GM12873 (cell line): ENCODE results near the gene DTX1.

Source experiments
- TF ChIP-seq, protein P1 (sequence below): IDR thresholded peaks from 2 replicates; pipeline ENCODE4 v1.5.1; 2012; ENCODE audit warnings: low read depth, mild to moderate bottlenecking, moderate library complexity, low read length, control low read depth; ENCODE audit not compliant: insufficient read depth; ENCODE audit errors: missing control alignments

DTX1 gene

DNA sequence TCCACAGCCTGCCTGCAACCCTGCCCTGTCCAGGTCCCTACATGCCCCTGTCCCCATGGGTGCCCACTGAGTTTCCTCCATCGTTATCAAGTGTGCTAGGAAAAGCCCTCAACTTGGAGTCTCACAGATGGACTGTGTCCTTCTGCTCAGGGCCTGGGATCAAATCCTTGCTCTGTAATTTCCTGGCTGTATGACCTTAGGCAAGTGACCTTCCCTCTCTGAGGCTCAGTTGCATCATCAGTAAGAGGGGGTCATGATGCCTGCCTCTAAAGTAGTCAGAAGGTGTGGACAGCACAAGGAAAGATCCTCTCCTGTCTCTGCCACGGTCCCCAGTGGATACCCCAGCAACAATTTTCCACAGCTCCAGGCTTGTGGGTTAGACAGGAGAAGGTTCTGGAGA is 56.9 kb downstream of the DTX1 start:
- TF ChIP-seq, protein P1, sequence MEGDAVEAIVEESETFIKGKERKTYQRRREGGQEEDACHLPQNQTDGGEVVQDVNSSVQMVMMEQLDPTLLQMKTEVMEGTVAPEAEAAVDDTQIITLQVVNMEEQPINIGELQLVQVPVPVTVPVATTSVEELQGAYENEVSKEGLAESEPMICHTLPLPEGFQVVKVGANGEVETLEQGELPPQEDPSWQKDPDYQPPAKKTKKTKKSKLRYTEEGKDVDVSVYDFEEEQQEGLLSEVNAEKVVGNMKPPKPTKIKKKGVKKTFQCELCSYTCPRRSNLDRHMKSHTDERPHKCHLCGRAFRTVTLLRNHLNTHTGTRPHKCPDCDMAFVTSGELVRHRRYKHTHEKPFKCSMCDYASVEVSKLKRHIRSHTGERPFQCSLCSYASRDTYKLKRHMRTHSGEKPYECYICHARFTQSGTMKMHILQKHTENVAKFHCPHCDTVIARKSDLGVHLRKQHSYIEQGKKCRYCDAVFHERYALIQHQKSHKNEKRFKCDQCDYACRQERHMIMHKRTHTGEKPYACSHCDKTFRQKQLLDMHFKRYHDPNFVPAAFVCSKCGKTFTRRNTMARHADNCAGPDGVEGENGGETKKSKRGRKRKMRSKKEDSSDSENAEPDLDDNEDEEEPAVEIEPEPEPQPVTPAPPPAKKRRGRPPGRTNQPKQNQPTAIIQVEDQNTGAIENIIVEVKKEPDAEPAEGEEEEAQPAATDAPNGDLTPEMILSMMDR = no peak

DNA sequence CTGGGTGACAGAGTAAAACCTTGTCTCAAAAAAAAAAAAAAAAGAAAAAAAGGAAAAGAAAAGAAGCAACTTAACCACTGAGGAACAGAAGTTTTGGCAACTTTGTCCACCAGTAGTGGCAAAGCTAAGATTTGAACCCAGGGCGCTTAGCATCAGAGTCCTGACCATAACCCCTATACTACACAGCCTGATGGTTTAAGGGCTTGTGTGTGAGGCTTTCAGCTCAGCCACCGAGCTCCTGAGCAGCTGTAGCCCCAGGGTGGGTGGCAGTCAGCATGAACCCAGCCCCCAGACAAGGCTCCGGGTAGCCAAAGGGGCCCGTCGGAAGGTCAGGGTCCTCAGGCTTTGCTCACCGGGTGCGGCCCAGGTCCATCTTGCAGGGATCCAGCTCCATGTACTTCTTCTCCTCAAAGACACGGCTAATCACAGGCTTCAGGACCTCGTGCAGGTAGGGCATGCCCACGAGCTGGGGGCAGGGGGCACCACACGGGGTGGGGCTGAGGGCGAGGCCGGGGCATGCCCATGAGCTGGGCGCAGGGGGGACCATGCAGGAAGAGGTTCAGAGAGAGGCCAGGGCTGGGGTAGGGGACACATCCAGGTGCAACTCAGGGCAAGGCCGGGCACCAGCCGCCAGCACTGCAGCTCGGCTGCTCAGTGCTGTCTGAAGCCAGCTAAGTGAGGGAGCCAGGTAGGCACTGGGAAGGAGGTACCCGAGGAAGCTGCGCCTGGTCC is 58.1 kb downstream of the DTX1 start:
- TF ChIP-seq, protein P1 = no peak

DNA sequence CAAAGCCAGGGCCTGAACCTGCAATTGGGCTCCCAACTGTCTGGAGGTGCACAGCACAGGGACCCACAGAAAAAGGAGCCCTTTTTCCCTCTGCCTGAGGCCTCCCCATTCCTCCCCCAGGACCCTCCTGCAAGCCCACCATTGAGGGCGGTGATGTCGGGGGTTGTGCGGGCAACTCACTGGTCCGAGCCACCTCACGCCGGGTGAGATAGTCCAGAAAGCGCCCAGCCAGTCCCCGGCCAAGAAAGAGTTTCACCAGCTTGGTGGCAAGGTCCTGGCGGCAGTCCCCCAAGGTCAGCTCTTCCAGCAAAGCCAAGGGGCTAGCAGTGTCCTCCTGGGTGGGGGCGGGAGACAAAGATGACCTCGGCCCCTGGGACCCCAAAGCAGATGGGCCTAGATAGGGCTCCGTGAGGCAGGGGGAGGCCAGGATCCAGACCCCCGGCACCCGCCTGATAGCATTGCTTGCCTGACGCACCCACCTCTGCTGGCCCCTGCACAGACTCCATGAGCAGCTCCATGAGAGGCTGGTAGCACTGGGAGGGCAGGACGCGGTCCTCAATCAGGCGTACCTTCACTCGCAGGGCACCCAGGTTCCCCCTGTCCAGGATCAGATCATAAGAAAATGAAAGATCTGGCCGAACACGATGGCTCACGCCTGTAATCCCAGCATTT is 59.1 kb downstream of the DTX1 start:
- TF ChIP-seq, protein P1 = no peak

DNA sequence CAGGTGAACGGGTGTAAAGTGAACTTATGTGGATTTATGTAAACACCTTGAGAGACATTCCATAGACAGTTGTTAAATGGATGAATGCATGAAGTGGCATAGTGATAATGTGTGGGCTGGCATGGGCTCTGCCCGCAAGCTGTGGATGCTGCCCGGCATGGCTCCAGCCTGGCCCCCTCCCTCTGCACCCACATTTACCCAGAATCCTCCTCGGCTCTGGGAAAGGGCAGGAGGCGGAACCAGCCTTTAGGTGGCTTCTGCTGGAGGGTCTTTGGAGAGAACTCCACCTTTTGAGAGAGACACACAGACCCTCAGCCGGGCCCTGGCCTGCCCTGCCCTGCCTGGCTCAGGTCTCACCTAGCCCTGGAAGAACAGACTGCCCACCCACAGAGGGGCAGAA is 60.3 kb downstream of the DTX1 start:
- TF ChIP-seq, protein P1 = no peak

DNA sequence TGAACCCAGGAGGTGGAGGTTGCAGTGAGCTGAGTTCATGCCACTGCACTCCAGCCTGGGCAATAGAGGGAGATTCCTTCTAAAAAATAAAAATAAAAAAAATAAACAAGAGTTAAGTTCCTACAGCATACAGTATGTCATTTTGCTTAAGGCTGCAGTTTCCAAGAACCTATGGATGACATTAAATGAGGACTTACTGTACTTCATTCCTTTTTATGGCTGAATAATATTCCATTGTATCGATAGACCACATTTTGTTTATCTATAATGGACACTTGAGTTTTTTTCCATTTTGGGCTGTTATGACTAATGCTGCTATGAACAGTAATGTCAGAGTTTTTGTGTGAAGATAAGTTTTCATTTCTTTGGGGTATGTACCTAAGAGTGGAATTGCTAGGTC is 61.6 kb downstream of the DTX1 start:
- TF ChIP-seq, protein P1 = no peak

DNA sequence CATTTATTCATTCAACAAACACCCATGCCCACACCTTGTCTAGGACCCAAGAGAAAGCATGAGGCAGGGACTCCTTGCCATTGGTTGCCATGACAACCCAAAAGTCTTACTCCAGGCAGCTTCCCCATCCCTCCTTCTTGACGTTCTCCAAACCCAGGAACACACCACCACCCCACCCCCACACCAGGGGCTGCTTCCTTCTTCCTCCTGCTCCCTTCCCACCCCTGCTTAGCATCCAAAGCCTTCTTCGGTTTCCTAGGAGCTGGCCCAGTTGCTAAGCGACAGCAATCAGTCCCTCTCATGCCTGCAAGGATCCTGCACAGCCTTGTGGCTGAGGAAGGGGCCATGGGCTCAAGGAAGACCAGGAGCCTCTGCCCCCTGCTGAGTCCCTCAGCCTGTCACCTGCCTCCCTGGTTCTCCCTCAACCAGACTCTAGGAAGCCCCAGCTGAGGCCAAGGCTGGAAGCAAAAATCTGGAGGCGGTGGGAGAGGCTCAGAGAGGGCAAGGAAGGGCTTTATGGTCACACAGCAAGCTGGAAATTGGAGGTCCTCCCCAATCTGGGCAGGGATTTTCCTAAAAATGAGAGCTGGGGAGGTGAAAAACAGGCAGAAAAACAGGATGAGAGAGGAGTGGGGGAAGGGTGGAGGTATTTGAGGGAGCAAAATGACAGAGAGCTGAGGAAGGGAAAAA is 63.6 kb downstream of the DTX1 start:
- TF ChIP-seq, protein P1 = no peak

DNA sequence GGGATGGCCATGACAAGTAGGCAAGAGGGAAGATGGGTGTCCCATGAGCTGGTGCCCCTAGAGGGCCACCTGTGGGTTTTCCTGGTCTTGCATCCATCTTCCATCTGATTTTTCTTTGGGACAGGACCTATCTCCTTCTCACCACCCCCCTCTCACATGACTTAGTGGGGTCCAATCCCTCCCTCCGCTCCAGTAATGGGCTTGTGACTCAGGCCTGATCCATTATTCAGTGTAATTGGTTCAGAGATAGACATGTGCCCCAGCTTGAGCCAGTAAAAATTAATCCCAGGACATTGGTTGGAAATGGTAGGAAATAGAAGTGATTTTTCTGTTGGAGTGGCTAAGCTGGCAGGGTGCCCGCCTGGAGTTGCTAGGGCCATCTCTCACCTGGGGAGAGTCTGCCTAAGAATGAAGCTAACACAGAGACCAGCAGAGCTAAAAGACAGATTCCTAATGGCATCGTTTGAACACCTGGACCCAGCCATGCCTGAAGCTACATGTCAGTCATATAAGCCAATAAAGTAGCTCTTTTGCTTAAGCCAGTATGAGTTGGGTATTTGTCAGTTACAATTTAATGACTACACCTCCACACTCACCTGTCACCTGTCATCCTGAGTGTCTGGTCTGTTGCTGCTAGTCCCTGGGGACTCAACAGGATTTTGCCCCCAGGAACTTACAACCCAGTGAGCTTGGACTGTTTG is 64.3 kb downstream of the DTX1 start:
- TF ChIP-seq, protein P1 = no peak
